ENCODE results near the gene MZB1.
"Not testable (repeated sequence)": the region's sequence is repeated elsewhere in the genome, so short reads cannot be mapped to it uniquely, and the experiment has no call there.

MZB1 gene

GRCh38 chr5:139392324-139392677 is 2.6 kb upstream of the MZB1 start:
- TF ChIP-seq CTCF (conservative IDR thresholded peaks at IDR 0.05; ENCODE audit: low read depth): no peak

GRCh38 chr5:139391570-139392323 is 2.0 kb upstream of the MZB1 start:
- POLR2A ChIA-PET (ENCODE audit: low non-redundant PET): interaction anchor here (0.6 to 1.3 kb wide), 3 partner anchors 50 to 147 kb away, joined by 3 to 5 read pairs (median 4); partner anchors contain the start of gene PAIP2
- CTCF ChIA-PET: interaction anchor here (1.0 to 1.5 kb wide), 2 partner anchors 31 to 81 kb away, joined by 3 to 4 read pairs; no protein-coding TSS in a partner anchor
- no peak for TF ChIP-seq CTCF (conservative IDR thresholded peaks at IDR 0.05; ENCODE audit: low read depth)
- DNase-seq (ENCODE audit: low spot score): peak; percentile 89
- H3K27ac ChIP-seq: peak overlapping the region; percentile 73

More at GRCh38 chr5:139392324-139392677, 2.6 kb upstream of the MZB1 start:
- no peak for DNase-seq (ENCODE audit: low spot score)
- ChIA-PET POLR2A (ENCODE audit: low non-redundant PET) (interaction anchor here (1.3 kb wide), 1 partner anchor 50 kb away, joined by 5 read pairs; the partner anchor contains the start of gene PAIP2), CTCF (interaction anchor here (1.0 kb wide), 1 partner anchor 81 kb away, joined by 3 read pairs; no protein-coding TSS in a partner anchor)
- peak overlapping the region; percentile 73 for H3K27ac ChIP-seq

GRCh38 chr5:139390639-139391569 is 1.2 kb upstream of the MZB1 start:
- POLR2A ChIA-PET (ENCODE audit: low non-redundant PET): interaction anchor here (0.6 to 1.3 kb wide), 3 partner anchors 49 to 146 kb away, joined by 3 to 5 read pairs (median 4); partner anchors contain the start of gene PAIP2
- H3K27ac ChIP-seq: peak overlapping the region; percentile 73
- CTCF ChIA-PET: interaction anchor here (0.5 to 1.5 kb wide), 2 partner anchors 15 to 31 kb away, joined by 3 to 4 read pairs; no protein-coding TSS in a partner anchor
- DNase-seq (ENCODE audit: low spot score): no peak
- TF ChIP-seq CTCF (conservative IDR thresholded peaks at IDR 0.05; ENCODE audit: low read depth): no peak

GRCh38 chr5:139388198-139388821 is 1.4 kb downstream of the MZB1 start:
- ChIA-PET CTCF (interaction anchor here (0.7 to 0.9 kb wide), 2 partner anchors 19 to 31 kb away, joined by 3 to 5 read pairs; no protein-coding TSS in a partner anchor), POLR2A (ENCODE audit: low non-redundant PET) (interaction anchor here (0.6 kb wide), 1 partner anchor 40 kb away, joined by 3 read pairs; no protein-coding TSS in a partner anchor)
- H3K27ac ChIP-seq: peak overlapping the region; percentile 45
- DNase-seq (ENCODE audit: low spot score): no peak
- no peak for TF ChIP-seq CTCF (conservative IDR thresholded peaks at IDR 0.05; ENCODE audit: low read depth)

GRCh38 chr5:139387611-139388197 is 2.0 kb downstream of the MZB1 start:
- CTCF ChIA-PET: interaction anchor here (0.5 to 0.9 kb wide), 3 partner anchors 18 to 34 kb away, joined by 3 to 5 read pairs (median 4); no protein-coding TSS in a partner anchor
- no peak for TF ChIP-seq CTCF (conservative IDR thresholded peaks at IDR 0.05; ENCODE audit: low read depth)
- DNase-seq (ENCODE audit: low spot score): no peak
- POLR2A ChIA-PET (ENCODE audit: low non-redundant PET): no interaction called here
- H3K27ac ChIP-seq: peak overlapping the region; percentile 45

GRCh38 chr5:139386956-139387355 is 2.8 kb downstream of the MZB1 start:
- H3K27ac ChIP-seq: peak overlapping the region; percentile 68
- POLR2A ChIA-PET (ENCODE audit: low non-redundant PET); DNase-seq (ENCODE audit: low spot score): not testable (repeated sequence)
- CTCF ChIA-PET: interaction anchor here (0.9 kb wide), 1 partner anchor 18 kb away, joined by 3 read pairs; no protein-coding TSS in a partner anchor
